MCF 10A (cell line): ENCODE results near the gene NMUR1. TPM values are rescaled to one million over a fixed set of nuclear protein-coding genes. Genes with fewer than 3 reads are reported as not detected.
A peak's percentile ranks its signal among the peaks of the same experiment; 100 is the strongest.
"Not testable (repeated sequence)": the region's sequence is repeated elsewhere in the genome, so short reads cannot be mapped to it uniquely, and the experiment has no call there.

ENCODE experiments used
- Bru-seq: library from RNA; stranded (reverse); fragments of 400-500 nt; gene quantifications from one replicate; lab custom pipeline; 2021; lab: Mats Ljungman, UMichigan
- BruChase-seq, 2 experiments: library from RNA; stranded (reverse); fragments of 400-500 nt; gene quantifications; one replicate each; lab custom pipeline; 2021; lab: Mats Ljungman, UMichigan
- BruUV-seq: library from RNA; stranded (reverse); fragments of 400-500 nt; replicated peaks from 2 replicates; lab custom pipeline; 2021; lab: Mats Ljungman, UMichigan
- CTCF ChIA-PET: fragments of 300-600 bp; sonication (Branson Sonifier 250); formaldehyde crosslinking; extraction: SDS; loops from one replicate; lab custom pipeline; 2021; ENCODE audit warnings: antibody characterized with exemption, inconsistent platforms; lab: Yijun Ruan, JAX
- POLR2A ChIA-PET: fragments of 300-600, 350-650 bp; sonication (Branson Sonifier 250); formaldehyde crosslinking; extraction: SDS; loops from one replicate; lab custom pipeline; 2020; ENCODE audit warnings: antibody characterized with exemption, inconsistent platforms; lab: Yijun Ruan, JAX
- DNase-seq: peaks from one replicate; pipeline ENCODE4 v3.0.0-alpha.2; 2018; ENCODE audit not compliant: unreplicated experiment
- H3K27ac Mint-ChIP-seq: one replicate; pipeline ENCODE4 v1.8.0; 2022; ENCODE audit warnings: mild to moderate bottlenecking, low read depth, mixed read lengths; ENCODE audit not compliant: unreplicated experiment
- H3K27me3 Mint-ChIP-seq: one replicate; pipeline ENCODE4 v1.8.0; 2022; ENCODE audit warnings: mixed read lengths; ENCODE audit not compliant: insufficient read depth, unreplicated experiment
- H3K36me3 Mint-ChIP-seq: one replicate; pipeline ENCODE4 v1.8.0; 2022; ENCODE audit warnings: mild to moderate bottlenecking, moderate library complexity, mixed read lengths; ENCODE audit not compliant: insufficient read depth, unreplicated experiment
- H3K4me1 Mint-ChIP-seq: one replicate; pipeline ENCODE4 v1.8.0; 2022; ENCODE audit warnings: mixed read lengths; ENCODE audit not compliant: insufficient read depth, unreplicated experiment
- H3K4me3 Mint-ChIP-seq: one replicate; pipeline ENCODE4 v1.8.0; 2022; ENCODE audit warnings: mild to moderate bottlenecking, moderate library complexity, mixed read lengths; ENCODE audit not compliant: unreplicated experiment
- H3K9me3 Mint-ChIP-seq: one replicate; pipeline ENCODE4 v1.8.0; 2022; ENCODE audit warnings: mixed read lengths; ENCODE audit not compliant: unreplicated experiment
- intact Hi-C: fragments of 100-400 bp; cut with micrococcal nuclease; formaldehyde crosslinking; loops from 2 replicates; pipeline ENCODE4 v1.14.1; 2022
- long read RNA-seq: library from polyadenylated mRNA; stranded (forward); transcript quantifications from one replicate; pipeline ENCODE4 v2.0.0, GENCODE V29; 2022
- total RNA-seq: library from RNA; stranded (reverse); gene quantifications from 2 replicates; pipeline ENCODE4 v1.2.3, GENCODE V29; 2022
- TF ChIP-seq, protein P1 (sequence below): fragments of 200-600 bp; IDR thresholded peaks from one replicate; pipeline ENCODE4 v1.8.0; 2022; ENCODE audit warnings: antibody characterized with exemption, mild to moderate bottlenecking; ENCODE audit not compliant: unreplicated experiment

NMUR1 gene, protein sequence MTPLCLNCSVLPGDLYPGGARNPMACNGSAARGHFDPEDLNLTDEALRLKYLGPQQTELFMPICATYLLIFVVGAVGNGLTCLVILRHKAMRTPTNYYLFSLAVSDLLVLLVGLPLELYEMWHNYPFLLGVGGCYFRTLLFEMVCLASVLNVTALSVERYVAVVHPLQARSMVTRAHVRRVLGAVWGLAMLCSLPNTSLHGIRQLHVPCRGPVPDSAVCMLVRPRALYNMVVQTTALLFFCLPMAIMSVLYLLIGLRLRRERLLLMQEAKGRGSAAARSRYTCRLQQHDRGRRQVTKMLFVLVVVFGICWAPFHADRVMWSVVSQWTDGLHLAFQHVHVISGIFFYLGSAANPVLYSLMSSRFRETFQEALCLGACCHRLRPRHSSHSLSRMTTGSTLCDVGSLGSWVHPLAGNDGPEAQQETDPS
- total RNA-seq: not detected in 2 replicates
- Bru-seq, nascent RNA: not detected
- BruChase-seq, experiment 1, labeled RNA remaining after a 6-hour chase: not detected
- BruChase-seq, experiment 2, labeled RNA remaining after a 2-hour chase: not detected
- long read RNA-seq: 0 reads

DNA sequence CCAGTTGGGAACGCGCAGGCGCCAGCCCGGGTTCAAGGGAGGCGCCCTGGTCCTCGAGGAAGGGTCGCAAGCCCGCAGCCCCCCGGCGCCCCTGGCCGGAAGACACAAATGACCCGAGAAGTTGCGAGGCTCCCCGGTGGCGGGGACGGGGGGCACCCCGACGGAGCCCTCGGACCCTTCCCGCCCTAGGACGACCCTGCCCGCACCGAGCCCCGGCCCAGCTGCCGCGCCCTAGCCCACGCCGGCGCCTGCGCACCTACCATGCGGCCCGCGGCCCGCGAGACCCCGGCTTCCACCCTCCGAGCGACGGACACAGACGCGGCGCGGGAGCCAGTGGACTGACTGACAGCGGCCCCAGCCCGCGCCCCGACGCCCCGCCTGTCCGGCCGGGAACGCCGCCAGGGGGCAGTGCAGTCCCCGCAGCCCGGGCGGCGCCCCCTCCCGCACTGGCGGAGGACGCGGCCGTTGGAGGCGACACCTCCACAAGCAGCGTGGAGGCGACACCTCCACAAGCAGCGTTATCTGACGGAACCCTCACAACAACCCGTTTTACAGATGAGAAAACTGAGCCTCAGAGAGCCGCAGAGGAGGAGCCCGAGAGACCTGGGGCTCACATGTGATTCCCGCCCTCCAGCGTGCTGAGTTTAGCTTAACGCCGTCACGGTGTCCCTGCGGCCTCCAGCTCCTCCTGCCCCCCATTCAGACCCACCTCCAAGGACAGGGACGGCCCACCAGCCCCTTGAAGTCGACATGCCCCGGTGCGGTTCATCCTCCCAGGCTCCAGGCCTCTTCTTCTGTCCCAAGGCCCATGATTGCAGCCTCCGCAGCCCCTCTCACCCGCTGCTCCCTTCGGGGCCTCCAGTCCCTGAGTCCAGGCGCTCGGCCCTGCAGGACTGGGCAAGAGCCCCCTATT lies at the start of gene NMUR1:
NMUR1 (minus strand) TSS at position 347 of the 913 bp plus-strand sequence; CDS start at position 263, 84 bp downstream.
- Mint-ChIP-seq H3K27ac (no peak within 1 kb of the TSS), H3K9me3 (no peaks in the 10 kb centered on the region), H3K4me1 (no peaks in the 10 kb centered on the region), H3K4me3 (no peak within 1 kb of the TSS), H3K36me3 (no peaks in the 10 kb centered on the region), H3K27me3 (no peaks in the 10 kb centered on the region)
- POLR2A ChIA-PET: no interaction called here
- intact Hi-C loops: no loop called here
- CTCF ChIA-PET: interaction anchor here (0.7 kb wide), 1 partner anchor 232 kb away, joined by 3 read pairs; no protein-coding TSS in a partner anchor
- no peak for DNase-seq
- TF ChIP-seq, protein P1, sequence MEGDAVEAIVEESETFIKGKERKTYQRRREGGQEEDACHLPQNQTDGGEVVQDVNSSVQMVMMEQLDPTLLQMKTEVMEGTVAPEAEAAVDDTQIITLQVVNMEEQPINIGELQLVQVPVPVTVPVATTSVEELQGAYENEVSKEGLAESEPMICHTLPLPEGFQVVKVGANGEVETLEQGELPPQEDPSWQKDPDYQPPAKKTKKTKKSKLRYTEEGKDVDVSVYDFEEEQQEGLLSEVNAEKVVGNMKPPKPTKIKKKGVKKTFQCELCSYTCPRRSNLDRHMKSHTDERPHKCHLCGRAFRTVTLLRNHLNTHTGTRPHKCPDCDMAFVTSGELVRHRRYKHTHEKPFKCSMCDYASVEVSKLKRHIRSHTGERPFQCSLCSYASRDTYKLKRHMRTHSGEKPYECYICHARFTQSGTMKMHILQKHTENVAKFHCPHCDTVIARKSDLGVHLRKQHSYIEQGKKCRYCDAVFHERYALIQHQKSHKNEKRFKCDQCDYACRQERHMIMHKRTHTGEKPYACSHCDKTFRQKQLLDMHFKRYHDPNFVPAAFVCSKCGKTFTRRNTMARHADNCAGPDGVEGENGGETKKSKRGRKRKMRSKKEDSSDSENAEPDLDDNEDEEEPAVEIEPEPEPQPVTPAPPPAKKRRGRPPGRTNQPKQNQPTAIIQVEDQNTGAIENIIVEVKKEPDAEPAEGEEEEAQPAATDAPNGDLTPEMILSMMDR: peak; percentile 34
- no TSS peak for BruUV-seq

DNA sequence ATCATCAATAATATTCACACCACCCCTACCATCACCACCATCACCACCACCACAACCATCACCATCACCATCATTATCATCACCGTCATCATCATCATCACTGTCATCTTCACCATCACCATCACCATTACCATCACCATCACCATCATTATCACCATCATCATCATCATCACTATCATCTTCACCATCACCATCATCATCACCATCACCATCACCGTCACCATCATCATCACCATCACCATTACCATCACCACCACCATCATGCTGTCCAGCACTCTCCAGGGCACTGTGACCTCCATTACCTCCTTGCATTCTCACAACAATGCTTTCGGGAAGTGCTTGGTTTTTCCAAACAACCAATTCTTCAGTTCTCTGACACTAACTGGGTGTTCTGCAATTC lies 49.3 kb upstream of the NMUR1 start:
- TF ChIP-seq, protein P1: no peak
- ChIA-PET POLR2A (interaction anchor here (0.8 kb wide), 1 partner anchor 30 kb away, joined by 5 read pairs; no protein-coding TSS in a partner anchor), CTCF (interaction anchor here (0.6 kb wide), 1 partner anchor 40 kb away, joined by 3 read pairs; no protein-coding TSS in a partner anchor)
- no peaks in the 10 kb centered on the region for H3K36me3 Mint-ChIP-seq
- no peak overlapping the region for H3K4me3 Mint-ChIP-seq
- no TSS peak for BruUV-seq
- H3K9me3 Mint-ChIP-seq: peaks cover 16% of the 10 kb centered on the region
- H3K4me1 Mint-ChIP-seq: no peaks in the 10 kb centered on the region
- H3K27me3 Mint-ChIP-seq: peaks cover 14% of the 10 kb centered on the region
- DNase-seq: no peak
- no peak overlapping the region for H3K27ac Mint-ChIP-seq
- intact Hi-C loops: no loop called here

DNA sequence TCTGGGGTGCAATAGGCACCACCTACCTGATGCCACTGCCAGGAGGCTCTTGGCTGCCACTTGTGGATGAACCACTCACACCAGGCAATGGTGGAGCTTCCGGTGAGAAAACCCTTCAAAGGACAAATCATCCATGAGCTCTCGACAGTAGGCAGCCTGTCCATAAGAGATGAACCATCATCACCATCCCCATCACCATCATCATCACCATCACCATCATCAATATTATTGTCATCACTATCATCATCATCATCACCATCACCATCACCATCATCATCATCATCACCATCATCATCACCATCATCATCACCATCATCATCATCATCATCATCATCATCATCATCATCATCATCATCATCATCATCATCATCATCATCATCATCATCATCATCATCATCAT lies 48.4 kb upstream of the NMUR1 start:
- CTCF ChIA-PET: interaction anchor here (0.8 kb wide), 1 partner anchor 15 kb away, joined by 3 read pairs; no protein-coding TSS in a partner anchor
- Mint-ChIP-seq H3K27me3 (peaks cover 14% of the 10 kb centered on the region), H3K9me3 (peaks cover 16% of the 10 kb centered on the region)
- H3K4me3 Mint-ChIP-seq, H3K27ac Mint-ChIP-seq, DNase-seq, H3K4me1 Mint-ChIP-seq, BruUV-seq, H3K36me3 Mint-ChIP-seq, intact Hi-C loops: not testable (repeated sequence)
- POLR2A ChIA-PET: interaction anchor here (0.5 to 0.6 kb wide), 2 partner anchors 26 to 258 kb away, joined by 3 read pairs; no protein-coding TSS in a partner anchor

DNA sequence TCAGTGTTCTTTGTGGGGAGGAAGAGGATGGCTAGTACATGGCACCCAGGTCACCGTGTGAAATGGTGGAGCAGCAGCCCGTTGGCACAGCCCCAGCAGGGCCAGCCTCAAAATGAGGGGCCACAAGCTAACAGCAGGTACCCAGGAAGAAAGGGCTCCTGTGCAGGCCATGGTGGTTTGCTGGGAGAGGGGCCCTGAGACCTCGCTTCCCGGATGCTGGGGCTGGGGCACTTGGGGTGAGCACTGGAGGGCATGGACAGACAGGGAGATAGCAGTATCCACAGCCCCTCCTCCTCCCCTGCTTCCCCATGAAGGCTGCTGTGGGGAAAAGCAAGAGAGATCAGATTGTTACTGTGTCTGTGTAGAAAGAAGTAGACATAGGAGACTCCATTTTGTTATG lies 46.2 kb upstream of the NMUR1 start:
- BruUV-seq: no TSS peak
- Mint-ChIP-seq H3K9me3 (peaks cover 16% of the 10 kb centered on the region), H3K27ac (no peak overlapping the region), H3K27me3 (peaks cover 14% of the 10 kb centered on the region), H3K4me3 (no peak overlapping the region), H3K4me1 (no peaks in the 10 kb centered on the region), H3K36me3 (no peaks in the 10 kb centered on the region)
- TF ChIP-seq, protein P1: no peak
- ChIA-PET POLR2A (no interaction called here), CTCF (no interaction called here)
- no peak for DNase-seq
- intact Hi-C loops: no loop called here
